Measurements from ENCODE around the gene PITPNC1.

DNA sequence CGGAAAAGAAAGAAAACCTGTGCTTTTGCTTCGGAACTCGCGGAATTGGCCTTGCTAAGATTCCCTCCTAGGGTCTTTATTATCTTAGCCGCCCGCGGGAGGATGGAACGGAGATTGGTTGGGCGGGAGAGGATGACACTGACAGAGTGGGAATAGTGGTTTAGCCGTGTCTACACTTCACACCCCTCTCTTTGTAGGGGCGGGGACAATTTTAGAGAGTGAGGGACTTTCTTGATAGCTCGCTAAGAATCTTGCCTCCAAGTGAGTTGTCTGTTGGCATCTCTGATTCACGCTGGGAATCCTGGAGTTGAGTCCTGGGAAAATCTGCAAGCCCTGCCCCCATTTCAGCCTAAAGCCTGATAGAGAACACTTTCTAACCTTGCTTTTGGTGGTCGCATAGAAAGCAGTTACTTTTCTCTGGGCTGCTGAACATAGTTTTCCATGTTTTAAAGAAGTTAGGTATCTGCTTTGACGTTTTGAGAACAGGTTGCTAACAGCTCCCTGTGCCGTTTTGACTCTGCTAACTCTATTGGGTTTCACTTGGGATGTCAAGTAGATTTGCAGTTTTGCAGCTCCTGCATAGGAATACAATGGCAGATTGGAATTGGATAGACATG is 341.4 kb downstream of the PITPNC1 start:
- TF ChIP-seq, protein P1, sequence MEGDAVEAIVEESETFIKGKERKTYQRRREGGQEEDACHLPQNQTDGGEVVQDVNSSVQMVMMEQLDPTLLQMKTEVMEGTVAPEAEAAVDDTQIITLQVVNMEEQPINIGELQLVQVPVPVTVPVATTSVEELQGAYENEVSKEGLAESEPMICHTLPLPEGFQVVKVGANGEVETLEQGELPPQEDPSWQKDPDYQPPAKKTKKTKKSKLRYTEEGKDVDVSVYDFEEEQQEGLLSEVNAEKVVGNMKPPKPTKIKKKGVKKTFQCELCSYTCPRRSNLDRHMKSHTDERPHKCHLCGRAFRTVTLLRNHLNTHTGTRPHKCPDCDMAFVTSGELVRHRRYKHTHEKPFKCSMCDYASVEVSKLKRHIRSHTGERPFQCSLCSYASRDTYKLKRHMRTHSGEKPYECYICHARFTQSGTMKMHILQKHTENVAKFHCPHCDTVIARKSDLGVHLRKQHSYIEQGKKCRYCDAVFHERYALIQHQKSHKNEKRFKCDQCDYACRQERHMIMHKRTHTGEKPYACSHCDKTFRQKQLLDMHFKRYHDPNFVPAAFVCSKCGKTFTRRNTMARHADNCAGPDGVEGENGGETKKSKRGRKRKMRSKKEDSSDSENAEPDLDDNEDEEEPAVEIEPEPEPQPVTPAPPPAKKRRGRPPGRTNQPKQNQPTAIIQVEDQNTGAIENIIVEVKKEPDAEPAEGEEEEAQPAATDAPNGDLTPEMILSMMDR (conservative IDR thresholded peaks at IDR 0.05 in 1 of 2, IDR thresholded peaks at IDR 0.05 in 1 of 2; ENCODE audit: extremely low read depth in 1 of 2, insufficient read depth in 1 of 2, low read depth in 1 of 2, low read length in 2 of 2), result no peak
- no peak for TF ChIP-seq EZH2 (IDR thresholded peaks at IDR 0.05; ENCODE audit: borderline replicate concordance, low read length)
